ENCODE results near the gene ASH1L. TPM values are rescaled to one million over a fixed set of nuclear protein-coding genes. Genes with fewer than 3 reads are reported as not detected.
"Not testable (repeated sequence)": the region's sequence is repeated elsewhere in the genome, so short reads cannot be mapped to it uniquely, and the experiment has no call there.

Gene ASH1L
- polyA plus RNA-seq, 12 donors: 25.1 to 37.4 (median 28.2) TPM; not detected in 1

GRCh38 chr1:155454096-155454495, 108.5 kb downstream of the ASH1L start:
- DNase-seq: no peak

GRCh38 chr1:155453141-155453540, 109.5 kb downstream of the ASH1L start:
- DNase-seq: no peak

GRCh38 chr1:155451199-155451598, 111.4 kb downstream of the ASH1L start:
- DNase-seq: no peak

- not testable (repeated sequence) for DNase-seq
These were observed 120.2 kb downstream of the ASH1L start for GRCh38 chr1:155442431-155442830.

- no peak for DNase-seq
These were observed 125.2 kb downstream of the ASH1L start for GRCh38 chr1:155437405-155437804.

DNA sequence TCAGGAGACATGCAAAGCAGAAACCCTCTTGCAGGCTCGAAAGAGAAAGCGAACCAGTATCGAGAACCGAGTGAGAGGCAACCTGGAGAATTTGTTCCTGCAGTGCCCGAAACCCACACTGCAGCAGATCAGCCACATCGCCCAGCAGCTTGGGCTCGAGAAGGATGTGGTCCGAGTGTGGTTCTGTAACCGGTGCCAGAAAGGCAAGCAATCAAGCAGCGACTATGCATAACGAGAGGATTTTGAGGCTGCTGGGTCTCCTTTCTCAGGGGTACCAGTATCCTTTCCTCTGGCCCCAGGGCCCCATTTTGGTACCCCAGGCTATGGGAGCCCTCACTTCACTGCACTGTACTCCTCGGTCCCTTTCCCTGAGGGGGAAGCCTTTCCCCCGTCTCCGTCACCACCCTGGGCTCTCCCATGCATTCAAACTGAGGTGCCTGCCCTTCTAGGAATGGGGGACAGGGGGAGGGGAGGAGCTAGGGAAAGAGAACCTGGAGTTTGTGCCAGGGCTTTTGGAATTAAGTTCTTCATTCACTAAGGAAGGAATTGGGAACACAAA, 128.7 kb downstream of the ASH1L start:
- not testable (repeated sequence) for DNase-seq

DNA sequence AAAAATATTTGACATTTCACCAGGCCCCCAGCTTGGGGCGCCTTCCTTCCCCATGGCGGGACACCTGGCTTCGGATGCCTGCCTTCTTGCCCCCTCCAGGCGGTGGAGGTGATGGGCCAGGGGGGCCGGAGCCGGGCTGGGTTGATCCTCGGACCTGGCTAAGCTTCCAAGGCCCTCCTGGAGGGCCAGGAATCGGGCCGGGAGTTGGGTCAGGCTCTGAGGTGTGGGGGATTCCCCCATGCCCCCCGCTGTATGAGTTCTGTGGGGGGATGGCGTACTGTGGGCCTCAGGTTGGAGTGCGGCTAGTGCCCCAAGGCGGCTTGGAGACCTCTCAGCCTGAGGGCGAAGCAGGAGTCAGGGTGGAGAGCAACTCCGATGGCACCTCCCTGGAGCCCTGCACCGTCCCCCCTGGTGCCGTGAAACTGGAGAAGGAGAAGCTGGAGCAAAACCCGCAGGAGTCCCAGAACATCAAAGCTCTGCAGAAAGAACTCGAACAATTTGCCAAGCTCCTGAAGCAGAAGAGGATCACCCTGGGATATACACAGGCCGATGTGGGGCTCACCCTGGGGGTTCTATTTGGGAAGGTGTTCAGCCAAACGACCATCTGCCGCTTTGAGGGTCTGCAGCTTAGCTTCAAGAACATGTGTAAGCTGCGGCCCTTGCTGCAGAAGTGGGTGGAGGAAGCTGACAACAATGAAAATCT, 129.3 kb downstream of the ASH1L start:
- not testable (repeated sequence) for DNase-seq

- DNase-seq: no peak
These were observed 138.5 kb downstream of the ASH1L start for GRCh38 chr1:155424091-155424490.

DNA sequence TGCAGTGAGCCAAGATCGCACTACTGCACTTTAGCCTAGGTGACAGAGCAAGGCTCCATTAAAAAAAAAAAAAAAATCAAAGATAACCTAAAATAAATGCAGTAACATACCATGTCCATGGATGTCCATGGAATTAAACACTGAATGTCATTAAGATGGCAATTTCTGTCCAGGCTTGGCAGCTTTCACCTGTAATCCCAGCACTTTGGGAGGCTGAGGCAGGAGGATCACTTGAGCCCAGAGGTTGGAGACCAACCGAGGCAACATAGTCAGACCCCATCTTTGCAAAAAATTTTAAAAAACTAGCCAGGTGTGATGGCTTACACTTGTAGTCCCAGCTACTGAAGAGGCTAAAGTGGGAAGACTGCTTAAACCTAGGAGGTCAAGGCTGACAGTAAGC, 141.8 kb downstream of the ASH1L start:
- no peak for DNase-seq

- DNase-seq: not testable (repeated sequence)
These were observed 150.8 kb downstream of the ASH1L start for GRCh38 chr1:155411840-155412239.

GRCh38 chr1:155410931-155411330, 151.7 kb downstream of the ASH1L start:
- no peak for DNase-seq

GRCh38 chr1:155396874-155397476, 165.6 kb downstream of the ASH1L start:
- DNase-seq: no peak

DNA sequence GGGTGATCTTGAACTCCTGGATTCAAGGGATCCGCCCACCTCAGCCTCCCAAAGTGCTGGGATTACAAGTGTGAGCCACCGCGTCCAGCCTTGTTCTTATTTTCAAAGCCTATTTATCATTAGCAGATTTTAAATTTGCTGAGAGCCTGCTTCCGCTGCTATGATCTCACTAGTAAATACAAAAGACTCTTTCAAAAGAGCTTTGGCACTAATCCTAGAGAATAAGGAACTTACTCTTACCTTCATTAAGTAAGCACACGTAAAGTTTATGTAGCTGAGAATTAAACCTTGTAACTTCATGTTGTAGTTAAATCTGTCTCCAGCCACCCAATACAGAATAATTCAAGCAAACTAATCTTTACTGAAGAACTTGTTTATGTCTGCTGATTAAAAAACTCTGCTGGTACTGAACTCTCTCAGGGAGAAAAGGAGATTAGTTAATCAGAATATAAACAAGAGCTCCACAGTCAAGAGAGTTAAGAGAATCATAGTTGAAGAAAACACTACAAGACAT, 169.6 kb downstream of the ASH1L start:
- no peak for DNase-seq

GRCh38 chr1:155389826-155390225, 172.8 kb downstream of the ASH1L start:
- DNase-seq: no peak

DNA sequence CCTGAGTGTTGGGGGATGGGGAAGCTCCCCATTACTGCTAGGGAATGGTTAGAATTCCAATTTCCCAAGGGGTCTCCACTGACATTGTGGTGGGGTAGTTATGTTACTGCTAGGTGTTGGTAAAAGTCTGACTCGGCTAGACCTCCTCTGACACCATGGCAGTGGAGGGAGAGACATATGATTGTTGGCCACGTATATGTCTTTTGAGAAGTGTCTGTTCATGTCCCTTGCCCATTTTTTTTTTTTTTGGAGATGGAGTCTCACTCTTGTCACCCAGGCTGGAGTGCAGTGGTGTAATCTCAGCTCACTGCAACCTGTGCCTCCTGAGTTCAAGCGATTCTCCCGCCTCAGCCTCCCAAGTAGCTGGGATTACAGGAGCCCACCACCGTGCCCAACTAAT, 176.8 kb downstream of the ASH1L start:
- DNase-seq: not testable (repeated sequence)

- no peak for DNase-seq
These were observed 179.2 kb downstream of the ASH1L start for GRCh38 chr1:155383406-155383805.

- peak; percentile 74 for DNase-seq
These were observed 182.9 kb downstream of the ASH1L start for GRCh38 chr1:155379631-155380090.

- DNase-seq: no peak
These were observed 183.4 kb downstream of the ASH1L start for GRCh38 chr1:155379180-155379579.

- DNase-seq: no peak
These were observed 202.6 kb downstream of the ASH1L start for GRCh38 chr1:155360051-155360450.

GRCh38 chr1:155352631-155353030, 210.0 kb downstream of the ASH1L start:
- peak; percentile 29 for DNase-seq

GRCh38 chr1:155342842-155343241, 219.8 kb downstream of the ASH1L start:
- no peak for DNase-seq

- DNase-seq: no peak
These were observed 223.0 kb downstream of the ASH1L start for GRCh38 chr1:155339515-155340097.

GRCh38 chr1:155334962-155335361, 227.6 kb downstream of the ASH1L start:
- no peak for DNase-seq
